Measurements from ENCODE around the gene MOGAT2. TPM values are rescaled to one million over a fixed set of nuclear protein-coding genes. Genes with fewer than 3 reads are reported as not detected.

The MOGAT2 gene
- total and polyA plus RNA-seq, 2 of the 13 experiments (the other 11 are each of a cell fraction or from before 2014, with no cell fraction given), result 27.2 to 27.8 TPM

- TF ChIP-seq HMGXB4 (CRISPR knock-in tag; IDR thresholded peaks at IDR 0.05; ENCODE audit: borderline replicate concordance in 1 of 2, low read depth in 1 of 2) (no peak), SIX4 (CRISPR knock-in tag; IDR thresholded peaks at IDR 0.05) (no peak), ETV5 (CRISPR knock-in tag; IDR thresholded peaks at IDR 0.05; ENCODE audit: borderline replicate concordance) (no peak), KLF6 (CRISPR knock-in tag; IDR thresholded peaks at IDR 0.05) (no peak), ZNF878 (CRISPR knock-in tag; IDR thresholded peaks at IDR 0.05) (no peak), SKIL (CRISPR knock-in tag; IDR thresholded peaks at IDR 0.05; ENCODE audit: borderline replicate concordance) (no peak), SALL1 (CRISPR knock-in tag; IDR thresholded peaks at IDR 0.05) (peak; percentile 28; the same call in 1 of the 2 replicates), KAT2B (IDR thresholded peaks at IDR 0.05; ENCODE audit: borderline replicate concordance, low read depth, low read length) (no peak), POGK (CRISPR knock-in tag; conservative IDR thresholded peaks at IDR 0.05) (peak; percentile 48; the same call in 1 of the 2 replicates), ZNF205 (CRISPR knock-in tag; IDR thresholded peaks at IDR 0.05) (no peak), NFYB (CRISPR knock-in tag; IDR thresholded peaks at IDR 0.05) (no peak), DRAP1 (CRISPR knock-in tag; IDR thresholded peaks at IDR 0.05) (no peak), GLI4 (CRISPR knock-in tag; IDR thresholded peaks at IDR 0.05; ENCODE audit: borderline replicate concordance) (peak; percentile 7; the same call in 1 of the 2 replicates), ZNF564 (CRISPR knock-in tag; IDR thresholded peaks at IDR 0.05) (no peak), SMARCC2 (IDR thresholded peaks at IDR 0.05) (no peak), TARDBP (CRISPR knock-in tag; IDR thresholded peaks at IDR 0.05) (peak; percentile 51; the same call in 1 of the 2 replicates), MAX (IDR thresholded peaks at IDR 0.05) (0 out of 2 replicates have a peak, but pooled peaks have one; percentile 35), ZNF607 (CRISPR knock-in tag; IDR thresholded peaks at IDR 0.05; ENCODE audit: borderline replicate concordance) (no peak)
- TF ChIP-seq, protein P1, sequence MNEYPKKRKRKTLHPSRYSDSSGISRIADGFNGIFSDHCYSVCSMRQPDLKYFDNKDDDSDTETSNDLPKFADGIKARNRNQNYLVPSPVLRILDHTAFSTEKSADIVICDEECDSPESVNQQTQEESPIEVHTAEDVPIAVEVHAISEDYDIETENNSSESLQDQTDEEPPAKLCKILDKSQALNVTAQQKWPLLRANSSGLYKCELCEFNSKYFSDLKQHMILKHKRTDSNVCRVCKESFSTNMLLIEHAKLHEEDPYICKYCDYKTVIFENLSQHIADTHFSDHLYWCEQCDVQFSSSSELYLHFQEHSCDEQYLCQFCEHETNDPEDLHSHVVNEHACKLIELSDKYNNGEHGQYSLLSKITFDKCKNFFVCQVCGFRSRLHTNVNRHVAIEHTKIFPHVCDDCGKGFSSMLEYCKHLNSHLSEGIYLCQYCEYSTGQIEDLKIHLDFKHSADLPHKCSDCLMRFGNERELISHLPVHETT (CRISPR knock-in tag; conservative IDR thresholded peaks at IDR 0.05), result no peak
- TF ChIP-seq, protein P2, sequence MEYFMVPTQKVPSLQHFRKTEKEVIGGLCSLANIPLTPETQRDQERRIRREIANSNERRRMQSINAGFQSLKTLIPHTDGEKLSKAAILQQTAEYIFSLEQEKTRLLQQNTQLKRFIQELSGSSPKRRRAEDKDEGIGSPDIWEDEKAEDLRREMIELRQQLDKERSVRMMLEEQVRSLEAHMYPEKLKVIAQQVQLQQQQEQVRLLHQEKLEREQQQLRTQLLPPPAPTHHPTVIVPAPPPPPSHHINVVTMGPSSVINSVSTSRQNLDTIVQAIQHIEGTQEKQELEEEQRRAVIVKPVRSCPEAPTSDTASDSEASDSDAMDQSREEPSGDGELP (IDR thresholded peaks at IDR 0.05; ENCODE audit: borderline replicate concordance, low read depth), result no peak; the same call in 1 of the 2 replicates
Observed at GRCh38 chr11:75718419-75719339, 1.0 kb downstream of the MOGAT2 start (continued).
